HG03565 (cell line): Measurements from ENCODE around the gene GAGE12F.
"Not testable (repeated sequence)": the region's sequence is repeated elsewhere in the genome, so short reads cannot be mapped to it uniquely, and the experiment has no call there.

ENCODE experiments used
- ATAC-seq: cut with Tn5 transposase; IDR thresholded peaks from one replicate; pipeline ENCODE4 v1.9.1; 2021; ENCODE audit warnings: mild to moderate bottlenecking, moderate library complexity; ENCODE audit not compliant: unreplicated experiment

The GAGE12F gene, protein sequence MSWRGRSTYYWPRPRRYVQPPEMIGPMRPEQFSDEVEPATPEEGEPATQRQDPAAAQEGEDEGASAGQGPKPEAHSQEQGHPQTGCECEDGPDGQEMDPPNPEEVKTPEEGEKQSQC

DNA sequence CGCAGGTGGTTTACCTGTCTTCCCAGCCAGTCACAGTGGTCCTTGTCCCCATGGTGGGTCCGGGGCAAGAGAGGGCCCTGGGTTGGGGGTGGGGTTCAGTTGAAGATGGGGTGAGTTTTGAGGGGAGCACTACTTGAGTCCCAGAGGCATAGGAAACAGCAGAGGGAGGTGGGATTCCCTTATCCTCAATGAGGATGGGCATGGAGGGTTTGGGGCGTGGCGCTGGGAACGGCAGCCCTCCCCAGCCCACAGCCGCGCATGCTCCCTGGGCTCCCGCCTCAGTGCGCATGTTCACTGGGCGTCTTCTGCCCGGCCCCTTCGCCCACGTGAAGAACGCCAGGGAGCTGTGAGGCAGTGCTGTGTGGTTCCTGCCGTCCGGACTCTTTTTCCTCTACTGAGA is at the start of gene GAGE12F:
Gene GAGE12F (plus strand): TSS at position 301 of the 400 bp plus-strand sequence. CDS start 1,155 bp downstream, outside the sequence.
- not testable (repeated sequence) for ATAC-seq

DNA sequence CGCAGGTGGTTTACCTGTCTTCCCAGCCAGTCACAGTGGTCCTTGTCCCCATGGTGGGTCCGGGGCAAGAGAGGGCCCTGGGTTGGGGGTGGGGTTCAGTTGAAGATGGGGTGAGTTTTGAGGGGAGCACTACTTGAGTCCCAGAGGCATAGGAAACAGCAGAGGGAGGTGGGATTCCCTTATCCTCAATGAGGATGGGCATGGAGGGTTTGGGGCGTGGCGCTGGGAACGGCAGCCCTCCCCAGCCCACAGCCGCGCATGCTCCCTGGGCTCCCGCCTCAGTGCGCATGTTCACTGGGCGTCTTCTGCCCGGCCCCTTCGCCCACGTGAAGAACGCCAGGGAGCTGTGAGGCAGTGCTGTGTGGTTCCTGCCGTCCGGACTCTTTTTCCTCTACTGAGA is 28.8 kb upstream of the GAGE12F start, which contains the start of gene GAGE12C:
Gene GAGE12C (plus strand): TSS at position 301 of the 400 bp plus-strand sequence. CDS start 1,155 bp downstream, outside the sequence.
- not testable (repeated sequence) for ATAC-seq

DNA sequence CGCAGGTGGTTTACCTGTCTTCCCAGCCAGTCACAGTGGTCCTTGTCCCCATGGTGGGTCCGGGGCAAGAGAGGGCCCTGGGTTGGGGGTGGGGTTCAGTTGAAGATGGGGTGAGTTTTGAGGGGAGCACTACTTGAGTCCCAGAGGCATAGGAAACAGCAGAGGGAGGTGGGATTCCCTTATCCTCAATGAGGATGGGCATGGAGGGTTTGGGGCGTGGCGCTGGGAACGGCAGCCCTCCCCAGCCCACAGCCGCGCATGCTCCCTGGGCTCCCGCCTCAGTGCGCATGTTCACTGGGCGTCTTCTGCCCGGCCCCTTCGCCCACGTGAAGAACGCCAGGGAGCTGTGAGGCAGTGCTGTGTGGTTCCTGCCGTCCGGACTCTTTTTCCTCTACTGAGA is 19.2 kb upstream of the GAGE12F start, which contains the start of gene GAGE12D:
Gene GAGE12D (plus strand): TSS at position 301 of the 400 bp plus-strand sequence. CDS start 1,155 bp downstream, outside the sequence.
- not testable (repeated sequence) for ATAC-seq

DNA sequence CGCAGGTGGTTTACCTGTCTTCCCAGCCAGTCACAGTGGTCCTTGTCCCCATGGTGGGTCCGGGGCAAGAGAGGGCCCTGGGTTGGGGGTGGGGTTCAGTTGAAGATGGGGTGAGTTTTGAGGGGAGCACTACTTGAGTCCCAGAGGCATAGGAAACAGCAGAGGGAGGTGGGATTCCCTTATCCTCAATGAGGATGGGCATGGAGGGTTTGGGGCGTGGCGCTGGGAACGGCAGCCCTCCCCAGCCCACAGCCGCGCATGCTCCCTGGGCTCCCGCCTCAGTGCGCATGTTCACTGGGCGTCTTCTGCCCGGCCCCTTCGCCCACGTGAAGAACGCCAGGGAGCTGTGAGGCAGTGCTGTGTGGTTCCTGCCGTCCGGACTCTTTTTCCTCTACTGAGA is 9.7 kb upstream of the GAGE12F start, which contains the start of gene GAGE12E:
Gene GAGE12E (plus strand): TSS at position 301 of the 400 bp plus-strand sequence. CDS start 1,155 bp downstream, outside the sequence.
- ATAC-seq, result not testable (repeated sequence)

DNA sequence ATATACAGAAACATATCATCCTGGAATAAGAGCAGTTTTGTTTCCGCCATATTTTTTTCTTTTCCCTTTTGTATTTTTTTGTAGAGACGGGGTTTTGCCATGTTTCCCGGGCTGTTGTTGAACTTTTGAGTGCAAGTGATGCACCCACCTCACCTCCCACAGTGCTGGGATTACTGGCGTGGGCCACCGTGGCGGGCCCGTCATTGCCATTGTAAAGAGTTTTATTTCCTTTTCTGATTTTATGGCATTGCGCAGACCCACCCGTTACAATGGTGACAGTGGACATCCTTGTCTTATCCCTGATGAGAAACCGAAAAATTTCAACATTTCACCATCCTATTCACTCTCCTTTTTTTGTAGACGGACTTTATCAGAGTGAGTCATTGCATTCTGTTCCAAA is 8.1 kb downstream of the GAGE12F start:
- ATAC-seq, result not testable (repeated sequence)

DNA sequence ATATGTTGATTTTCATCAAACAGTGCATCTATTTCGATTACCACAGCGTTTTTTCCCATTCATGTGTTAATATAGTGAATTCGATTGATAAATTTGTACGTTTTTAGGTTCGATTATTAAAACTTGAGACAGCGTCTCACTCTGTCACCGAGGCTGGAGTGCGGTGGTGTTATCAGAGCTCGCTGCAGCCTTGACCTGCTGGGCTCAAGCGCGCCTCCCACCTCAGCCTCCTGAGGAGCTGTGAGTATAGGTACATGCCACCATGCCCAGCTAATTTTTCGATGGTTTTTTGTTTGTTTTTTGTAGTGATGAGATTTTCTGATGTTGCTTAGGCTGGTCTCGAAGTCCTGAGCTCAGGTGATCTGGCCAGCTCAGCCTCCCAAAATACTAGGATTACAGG is 8.5 kb downstream of the GAGE12F start:
- ATAC-seq, result not testable (repeated sequence)

DNA sequence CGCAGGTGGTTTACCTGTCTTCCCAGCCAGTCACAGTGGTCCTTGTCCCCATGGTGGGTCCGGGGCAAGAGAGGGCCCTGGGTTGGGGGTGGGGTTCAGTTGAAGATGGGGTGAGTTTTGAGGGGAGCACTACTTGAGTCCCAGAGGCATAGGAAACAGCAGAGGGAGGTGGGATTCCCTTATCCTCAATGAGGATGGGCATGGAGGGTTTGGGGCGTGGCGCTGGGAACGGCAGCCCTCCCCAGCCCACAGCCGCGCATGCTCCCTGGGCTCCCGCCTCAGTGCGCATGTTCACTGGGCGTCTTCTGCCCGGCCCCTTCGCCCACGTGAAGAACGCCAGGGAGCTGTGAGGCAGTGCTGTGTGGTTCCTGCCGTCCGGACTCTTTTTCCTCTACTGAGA is 9.5 kb downstream of the GAGE12F start, which contains the start of gene GAGE12G:
Gene GAGE12G (plus strand): TSS at position 301 of the 400 bp plus-strand sequence. CDS start 1,155 bp downstream, outside the sequence.
- ATAC-seq, result not testable (repeated sequence)

DNA sequence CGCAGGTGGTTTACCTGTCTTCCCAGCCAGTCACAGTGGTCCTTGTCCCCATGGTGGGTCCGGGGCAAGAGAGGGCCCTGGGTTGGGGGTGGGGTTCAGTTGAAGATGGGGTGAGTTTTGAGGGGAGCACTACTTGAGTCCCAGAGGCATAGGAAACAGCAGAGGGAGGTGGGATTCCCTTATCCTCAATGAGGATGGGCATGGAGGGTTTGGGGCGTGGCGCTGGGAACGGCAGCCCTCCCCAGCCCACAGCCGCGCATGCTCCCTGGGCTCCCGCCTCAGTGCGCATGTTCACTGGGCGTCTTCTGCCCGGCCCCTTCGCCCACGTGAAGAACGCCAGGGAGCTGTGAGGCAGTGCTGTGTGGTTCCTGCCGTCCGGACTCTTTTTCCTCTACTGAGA is 19.0 kb downstream of the GAGE12F start, which contains the start of gene GAGE12H:
Gene GAGE12H (plus strand): TSS at position 301 of the 400 bp plus-strand sequence. CDS start 1,155 bp downstream, outside the sequence.
- ATAC-seq, result not testable (repeated sequence)

DNA sequence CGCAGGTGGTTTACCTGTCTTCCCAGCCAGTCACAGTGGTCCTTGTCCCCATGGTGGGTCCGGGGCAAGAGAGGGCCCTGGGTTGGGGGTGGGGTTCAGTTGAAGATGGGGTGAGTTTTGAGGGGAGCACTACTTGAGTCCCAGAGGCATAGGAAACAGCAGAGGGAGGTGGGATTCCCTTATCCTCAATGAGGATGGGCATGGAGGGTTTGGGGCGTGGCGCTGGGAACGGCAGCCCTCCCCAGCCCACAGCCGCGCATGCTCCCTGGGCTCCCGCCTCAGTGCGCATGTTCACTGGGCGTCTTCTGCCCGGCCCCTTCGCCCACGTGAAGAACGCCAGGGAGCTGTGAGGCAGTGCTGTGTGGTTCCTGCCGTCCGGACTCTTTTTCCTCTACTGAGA is 28.6 kb downstream of the GAGE12F start, which contains the start of gene GAGE2A:
Gene GAGE2A (plus strand): TSS at position 301 of the 400 bp plus-strand sequence. CDS start 1,155 bp downstream, outside the sequence.
- ATAC-seq, result not testable (repeated sequence)

DNA sequence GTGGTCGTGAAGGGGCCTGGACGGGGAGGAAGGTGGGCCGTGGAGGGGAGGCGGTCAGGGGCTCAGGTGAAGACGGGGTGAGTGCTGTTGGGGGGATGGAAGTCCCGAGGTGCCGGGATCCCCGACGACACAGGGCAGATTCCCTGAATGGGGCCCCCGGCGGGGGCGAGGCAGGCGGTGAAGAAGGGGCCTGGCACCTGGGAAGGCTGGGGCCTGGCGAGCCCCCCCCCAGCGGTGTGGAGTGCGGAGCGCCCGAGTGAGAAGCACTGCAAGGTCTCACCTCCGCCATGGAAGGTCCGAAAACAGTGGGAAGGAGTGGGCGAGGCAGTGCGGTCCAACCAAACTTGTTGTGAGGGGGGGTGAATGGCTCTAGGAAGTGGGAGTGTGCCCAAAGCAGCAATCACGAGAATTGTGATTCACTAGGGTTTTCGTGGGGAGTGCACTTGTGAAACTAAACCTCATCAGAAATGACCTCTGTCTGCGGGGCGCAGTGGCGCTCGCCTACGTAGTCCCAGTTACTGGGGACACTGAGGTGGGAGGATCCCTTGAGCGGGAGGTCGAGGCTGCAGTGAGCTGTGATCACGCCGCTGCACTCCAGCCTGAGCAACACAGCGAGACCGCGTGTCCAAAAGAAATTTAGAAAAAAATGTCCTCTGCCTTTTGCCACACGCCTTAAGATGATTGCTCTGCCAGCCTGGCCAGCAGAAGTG is 29.3 kb downstream of the GAGE12F start:
- not testable (repeated sequence) for ATAC-seq

DNA sequence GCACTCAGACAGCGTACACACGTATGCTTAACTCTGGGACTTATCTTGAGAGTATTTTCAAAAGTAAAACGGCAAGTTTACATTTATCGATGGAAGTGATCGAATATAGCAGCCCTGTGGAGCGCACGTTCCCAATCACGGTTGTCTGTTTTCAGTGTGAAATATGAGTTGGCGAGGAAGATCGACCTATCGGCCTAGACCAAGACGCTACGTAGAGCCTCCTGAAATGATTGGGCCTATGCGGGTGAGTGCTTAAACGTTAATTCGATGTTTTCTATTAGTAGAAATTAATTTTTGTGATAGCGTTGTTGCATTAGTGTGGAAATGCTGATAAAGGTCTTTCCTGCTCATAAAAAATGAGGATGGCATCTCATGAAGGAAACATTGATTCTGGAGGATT is 29.8 kb downstream of the GAGE12F start:
- not testable (repeated sequence) for ATAC-seq

DNA sequence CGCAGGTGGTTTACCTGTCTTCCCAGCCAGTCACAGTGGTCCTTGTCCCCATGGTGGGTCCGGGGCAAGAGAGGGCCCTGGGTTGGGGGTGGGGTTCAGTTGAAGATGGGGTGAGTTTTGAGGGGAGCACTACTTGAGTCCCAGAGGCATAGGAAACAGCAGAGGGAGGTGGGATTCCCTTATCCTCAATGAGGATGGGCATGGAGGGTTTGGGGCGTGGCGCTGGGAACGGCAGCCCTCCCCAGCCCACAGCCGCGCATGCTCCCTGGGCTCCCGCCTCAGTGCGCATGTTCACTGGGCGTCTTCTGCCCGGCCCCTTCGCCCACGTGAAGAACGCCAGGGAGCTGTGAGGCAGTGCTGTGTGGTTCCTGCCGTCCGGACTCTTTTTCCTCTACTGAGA is 38.1 kb downstream of the GAGE12F start, which contains the start of gene GAGE1:
Gene GAGE1 (plus strand): TSS at position 301 of the 400 bp plus-strand sequence. CDS start 1,155 bp downstream, outside the sequence.
- ATAC-seq, result not testable (repeated sequence)

DNA sequence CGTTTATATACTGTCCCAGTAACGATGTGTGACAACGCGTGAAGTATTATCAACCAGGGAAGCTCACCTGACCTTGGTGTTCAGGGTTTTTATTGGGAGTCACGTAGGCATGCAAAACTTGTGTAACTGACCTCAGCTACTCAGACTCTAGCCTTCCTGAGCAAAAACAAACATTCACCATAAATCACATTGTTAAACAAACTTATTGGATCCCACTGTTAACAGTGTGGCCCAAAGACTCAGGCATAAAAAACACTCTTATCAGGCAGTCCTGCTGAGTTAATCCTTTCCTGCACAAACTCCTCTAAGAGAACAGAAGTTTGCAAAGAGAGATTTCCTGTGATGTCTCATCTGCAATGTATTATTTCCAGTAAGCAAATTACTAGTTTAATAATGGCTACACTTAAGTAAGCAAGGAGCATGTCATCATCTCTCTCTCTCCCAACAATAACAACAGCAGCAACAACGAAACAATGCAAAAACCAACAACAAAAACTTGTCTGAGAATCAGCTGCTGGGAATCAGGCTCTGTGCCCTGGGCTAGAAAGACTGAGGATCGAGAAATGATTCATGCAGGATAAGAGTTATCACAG is 50.2 kb downstream of the GAGE12F start:
- ATAC-seq, result no peak
